Progenitor cell of endocrine pancreas (in vitro differentiated cells): Measurements from ENCODE around the gene PLCD4. TPM values are rescaled to one million over a fixed set of nuclear protein-coding genes. Genes with fewer than 3 reads are reported as not detected.

ENCODE experiments used
- DNase-seq: peaks from one replicate; pipeline ENCODE4 v3.0.0; 2021; ENCODE audit warnings: low spot score; ENCODE audit not compliant: unreplicated experiment
- H3K27ac Mint-ChIP-seq: 2 replicates; pipeline ENCODE4 v1.8.0; 2021; ENCODE audit warnings: mild to moderate bottlenecking, moderate library complexity, mixed read lengths
- H3K27me3 Mint-ChIP-seq: 2 replicates; pipeline ENCODE4 v1.8.0; 2021; ENCODE audit warnings: mixed read lengths
- H3K36me3 Mint-ChIP-seq: 2 replicates; pipeline ENCODE4 v1.8.0; 2022; ENCODE audit warnings: mixed read lengths; ENCODE audit not compliant: insufficient read depth
- H3K4me1 Mint-ChIP-seq: 2 replicates; pipeline ENCODE4 v1.8.0; 2021; ENCODE audit warnings: low read depth, mixed read lengths
- H3K4me3 Mint-ChIP-seq: 2 replicates; pipeline ENCODE4 v1.8.0; 2021; ENCODE audit warnings: low read depth, mild to moderate bottlenecking, moderate library complexity, mixed read lengths
- H3K9me3 Mint-ChIP-seq: 2 replicates; pipeline ENCODE4 v1.8.0; 2021; ENCODE audit warnings: low read depth, mixed read lengths
- total RNA-seq: library from RNA; stranded (reverse); gene quantifications from 2 replicates; pipeline ENCODE4 v1.2.1, GENCODE V29; 2021
- TF ChIP-seq, protein P1 (sequence below): fragments of 200-600 bp; sonication (generic); IDR thresholded peaks from one replicate; pipeline ENCODE4 v1.5.0; 2021; ENCODE audit warnings: antibody characterized with exemption, mild to moderate bottlenecking; ENCODE audit not compliant: unreplicated experiment

The PLCD4 gene
- total RNA-seq, 1 donor from 2014 or later, result 0.62 TPM

DNA sequence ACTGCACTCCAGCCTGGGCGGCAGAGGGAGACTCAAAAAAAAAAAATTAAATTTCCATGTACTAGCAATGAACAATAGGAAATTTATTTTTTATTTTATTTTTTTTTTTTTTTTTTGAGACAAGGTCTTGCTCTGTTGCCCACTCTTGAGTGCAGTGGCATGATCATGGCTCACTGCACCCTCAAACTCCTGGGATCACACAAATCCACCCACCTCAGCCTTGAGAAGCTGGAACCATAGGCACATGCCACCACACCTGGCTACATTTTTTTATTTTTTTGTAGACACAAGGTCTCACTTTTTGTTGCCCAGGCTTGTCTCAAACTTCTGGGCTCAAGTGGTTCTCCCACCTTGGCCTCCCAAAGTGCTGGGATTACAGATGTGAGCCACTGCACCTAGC is 22.2 kb upstream of the PLCD4 start:
- no peaks in the 10 kb centered on the region for H3K9me3 Mint-ChIP-seq
- peaks cover 14% of the 10 kb centered on the region for H3K36me3 Mint-ChIP-seq
- no peak overlapping the region for H3K4me3 Mint-ChIP-seq
- DNase-seq, result no peak
- no peak overlapping the region for H3K27ac Mint-ChIP-seq
- H3K4me1 Mint-ChIP-seq, result no peaks in the 10 kb centered on the region
- TF ChIP-seq, protein P1, sequence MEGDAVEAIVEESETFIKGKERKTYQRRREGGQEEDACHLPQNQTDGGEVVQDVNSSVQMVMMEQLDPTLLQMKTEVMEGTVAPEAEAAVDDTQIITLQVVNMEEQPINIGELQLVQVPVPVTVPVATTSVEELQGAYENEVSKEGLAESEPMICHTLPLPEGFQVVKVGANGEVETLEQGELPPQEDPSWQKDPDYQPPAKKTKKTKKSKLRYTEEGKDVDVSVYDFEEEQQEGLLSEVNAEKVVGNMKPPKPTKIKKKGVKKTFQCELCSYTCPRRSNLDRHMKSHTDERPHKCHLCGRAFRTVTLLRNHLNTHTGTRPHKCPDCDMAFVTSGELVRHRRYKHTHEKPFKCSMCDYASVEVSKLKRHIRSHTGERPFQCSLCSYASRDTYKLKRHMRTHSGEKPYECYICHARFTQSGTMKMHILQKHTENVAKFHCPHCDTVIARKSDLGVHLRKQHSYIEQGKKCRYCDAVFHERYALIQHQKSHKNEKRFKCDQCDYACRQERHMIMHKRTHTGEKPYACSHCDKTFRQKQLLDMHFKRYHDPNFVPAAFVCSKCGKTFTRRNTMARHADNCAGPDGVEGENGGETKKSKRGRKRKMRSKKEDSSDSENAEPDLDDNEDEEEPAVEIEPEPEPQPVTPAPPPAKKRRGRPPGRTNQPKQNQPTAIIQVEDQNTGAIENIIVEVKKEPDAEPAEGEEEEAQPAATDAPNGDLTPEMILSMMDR, result no peak
- no peaks in the 10 kb centered on the region for H3K27me3 Mint-ChIP-seq

DNA sequence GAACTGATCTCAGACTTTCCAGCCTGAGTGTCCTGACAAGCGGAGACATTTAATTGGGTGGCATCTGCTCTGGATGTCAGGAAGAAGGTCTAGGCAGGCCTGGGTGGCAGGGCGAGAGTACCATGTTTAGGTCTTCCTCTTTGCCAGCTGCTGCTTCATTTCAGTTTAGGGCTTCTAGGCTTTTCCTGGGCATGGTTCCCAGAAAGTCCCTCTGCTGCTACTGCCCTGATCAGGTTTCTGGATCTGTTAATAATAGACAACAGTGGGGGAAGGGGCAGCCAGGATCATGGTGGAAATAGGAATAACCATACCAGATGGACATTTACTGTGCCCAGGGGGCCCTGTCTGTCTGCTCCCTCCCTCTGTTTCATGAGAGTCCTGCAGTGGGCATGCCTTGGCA is 2.3 kb upstream of the PLCD4 start:
- H3K4me3 Mint-ChIP-seq, result no peak overlapping the region
- no peaks in the 10 kb centered on the region for H3K9me3 Mint-ChIP-seq
- no peaks in the 10 kb centered on the region for H3K36me3 Mint-ChIP-seq
- H3K27me3 Mint-ChIP-seq, result peaks cover 4% of the 10 kb centered on the region
- H3K4me1 Mint-ChIP-seq, result no peaks in the 10 kb centered on the region
- no peak for DNase-seq
- no peak overlapping the region for H3K27ac Mint-ChIP-seq
- TF ChIP-seq, protein P1, result no peak

DNA sequence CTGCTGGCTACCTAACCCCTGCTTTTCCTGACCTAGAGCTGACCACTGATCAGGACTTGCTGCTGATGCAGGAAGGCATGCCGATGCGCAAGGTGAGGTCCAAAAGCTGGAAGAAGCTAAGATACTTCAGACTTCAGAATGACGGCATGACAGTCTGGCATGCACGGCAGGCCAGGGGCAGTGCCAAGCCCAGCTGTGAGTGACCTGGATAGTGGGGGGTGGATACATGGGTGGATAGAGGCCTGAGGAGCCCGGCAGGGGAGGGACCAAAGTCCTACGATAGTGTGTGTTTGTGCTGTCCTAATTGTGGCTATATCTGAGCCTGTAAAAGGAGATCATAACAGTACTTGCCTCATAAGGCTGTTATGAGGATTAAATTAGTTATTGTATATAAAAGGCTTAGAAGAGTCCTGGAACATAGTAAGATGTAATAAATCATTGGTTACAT is 8.2 kb downstream of the PLCD4 start:
- TF ChIP-seq, protein P1, result no peak
- H3K9me3 Mint-ChIP-seq, result no peaks in the 10 kb centered on the region

DNA sequence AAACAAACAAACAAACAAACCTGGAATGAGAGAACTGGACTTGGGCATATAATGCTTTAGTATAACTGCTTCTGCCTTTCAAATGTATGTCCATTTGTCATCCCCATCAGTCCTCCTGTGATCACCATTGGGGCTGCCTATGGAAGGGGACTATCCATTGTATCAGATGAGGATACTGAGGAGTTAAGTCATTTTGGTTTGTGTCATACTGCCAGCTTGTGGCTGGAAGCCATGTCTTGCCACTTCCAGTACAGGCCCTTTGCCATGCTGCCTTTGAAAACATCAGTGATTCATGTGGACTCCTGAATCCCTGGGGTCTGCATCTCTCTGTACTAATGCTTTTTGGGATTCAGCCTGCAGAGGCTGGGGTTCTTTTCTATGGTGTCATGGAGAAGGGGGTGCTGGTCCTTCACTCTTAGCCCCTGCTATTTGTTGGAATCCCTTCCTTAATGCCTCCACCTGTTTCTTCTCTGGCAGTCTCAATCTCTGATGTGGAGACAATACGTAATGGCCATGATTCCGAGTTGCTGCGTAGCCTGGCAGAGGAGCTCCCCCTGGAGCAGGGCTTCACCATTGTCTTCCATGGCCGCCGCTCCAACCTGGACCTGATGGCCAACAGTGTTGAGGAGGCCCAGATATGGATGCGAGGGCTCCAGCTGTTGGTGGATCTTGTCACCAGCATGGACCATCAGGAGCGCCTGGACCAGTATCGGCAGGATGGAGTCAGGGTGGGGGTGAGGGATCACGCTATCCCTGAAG is 10.6 kb downstream of the PLCD4 start:
- Mint-ChIP-seq H3K9me3 (no peaks in the 10 kb centered on the region), H3K4me1 (no peaks in the 10 kb centered on the region), H3K4me3 (no peak overlapping the region), H3K27me3 (no peaks in the 10 kb centered on the region), H3K36me3 (no peaks in the 10 kb centered on the region), H3K27ac (no peak overlapping the region)
- TF ChIP-seq, protein P1, result no peak
- DNase-seq, result no peak

More for the DNA sequence above, 8.2 kb downstream of the PLCD4 start:
- Mint-ChIP-seq H3K4me1 (no peaks in the 10 kb centered on the region), H3K27me3 (no peaks in the 10 kb centered on the region), H3K27ac (no peak overlapping the region), H3K36me3 (no peaks in the 10 kb centered on the region), H3K4me3 (no peak overlapping the region)
- DNase-seq, result no peak

DNA sequence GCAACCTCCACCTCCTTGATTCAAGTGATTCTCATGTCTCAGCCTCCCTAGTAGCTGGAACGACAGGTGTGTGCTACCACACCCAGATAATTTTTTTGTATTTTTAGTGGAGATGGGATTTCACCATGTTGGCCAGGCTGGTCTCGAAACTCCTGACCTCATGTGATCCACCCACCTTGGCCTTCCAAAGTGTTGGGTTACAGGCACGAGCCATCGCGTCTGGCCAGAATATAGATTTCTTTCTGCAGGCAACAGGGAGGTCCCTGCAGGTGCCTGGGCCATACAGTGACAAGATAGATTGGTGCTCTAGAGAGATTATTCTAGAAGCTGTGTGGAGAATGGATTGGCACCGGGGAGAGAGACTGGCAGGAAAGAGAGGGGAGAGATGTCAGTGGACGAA is 13.3 kb downstream of the PLCD4 start:
- Mint-ChIP-seq H3K9me3 (no peaks in the 10 kb centered on the region), H3K4me1 (no peaks in the 10 kb centered on the region)

More for the DNA sequence above, 13.3 kb downstream of the PLCD4 start:
- H3K27ac Mint-ChIP-seq, result no peak overlapping the region
- no peak for DNase-seq
- no peaks in the 10 kb centered on the region for H3K36me3 Mint-ChIP-seq
- TF ChIP-seq, protein P1, result no peak
- H3K27me3 Mint-ChIP-seq, result no peaks in the 10 kb centered on the region
- H3K4me3 Mint-ChIP-seq, result no peak overlapping the region
